ENCODE results near the gene UBE4B. TPM values are rescaled to one million over a fixed set of nuclear protein-coding genes. Genes with fewer than 3 reads are reported as not detected.
A peak's percentile ranks its signal among the peaks of the same experiment; 100 is the strongest.
"Not testable (repeated sequence)": the region's sequence is repeated elsewhere in the genome, so short reads cannot be mapped to it uniquely, and the experiment has no call there.

The UBE4B gene
- total RNA-seq, 2 experiments from 2014 or later, result 30.9 to 38.4 TPM

GRCh38 chr1:10065344-10065685 is 32.6 kb downstream of the UBE4B start:
- ChIA-PET CTCF (interaction anchor here (0.9 kb wide), 1 partner anchor 19 kb away, joined by 3 read pairs; no protein-coding TSS in a partner anchor), POLR2A (no interaction called here)
- Mint-ChIP-seq H3K4me3 (no peak overlapping the region), H3K9me3 (no peaks in the 10 kb centered on the region), H3K4me1 (peaks cover 16% of the 10 kb centered on the region), H3K36me3 (ENCODE audit: low read depth) (peaks cover 1% of the 10 kb centered on the region), H3K27me3 (no peaks in the 10 kb centered on the region), H3K27ac (no peak overlapping the region)
- DNase-seq, result no peak

GRCh38 chr1:10065760-10066159 is 33.0 kb downstream of the UBE4B start:
- no peak for DNase-seq
- Mint-ChIP-seq H3K4me3 (no peak overlapping the region), H3K36me3 (ENCODE audit: low read depth) (peaks cover 1% of the 10 kb centered on the region), H3K9me3 (no peaks in the 10 kb centered on the region), H3K27ac (no peak overlapping the region), H3K27me3 (no peaks in the 10 kb centered on the region), H3K4me1 (peaks cover 16% of the 10 kb centered on the region)
- ChIA-PET CTCF (no interaction called here), POLR2A (no interaction called here)

- no peaks in the 10 kb centered on the region for H3K9me3 Mint-ChIP-seq
- ChIA-PET POLR2A (no interaction called here), CTCF (no interaction called here)
- DNase-seq, result no peak
- peaks cover 19% of the 10 kb centered on the region for H3K4me1 Mint-ChIP-seq
- H3K36me3 Mint-ChIP-seq (ENCODE audit: low read depth), result peaks cover 1% of the 10 kb centered on the region
- no peaks in the 10 kb centered on the region for H3K27me3 Mint-ChIP-seq
- H3K27ac Mint-ChIP-seq, result no peak overlapping the region
- no peak overlapping the region for H3K4me3 Mint-ChIP-seq
These were observed 36.0 kb downstream of the UBE4B start for GRCh38 chr1:10068605-10069294.

- POLR2A ChIA-PET, result interaction anchor here (0.7 kb wide), 1 partner anchor 74 kb away, joined by 13 read pairs; no protein-coding TSS in a partner anchor
- no peaks in the 10 kb centered on the region for H3K9me3 Mint-ChIP-seq
These were observed 37.4 kb downstream of the UBE4B start for GRCh38 chr1:10070206-10070605.

GRCh38 chr1:10071640-10072039 is 38.9 kb downstream of the UBE4B start:
- Mint-ChIP-seq H3K9me3 (no peaks in the 10 kb centered on the region), H3K4me3 (no peak overlapping the region), H3K36me3 (ENCODE audit: low read depth) (peaks cover 3% of the 10 kb centered on the region), H3K27ac (no peak overlapping the region), H3K4me1 (peaks cover 23% of the 10 kb centered on the region), H3K27me3 (no peaks in the 10 kb centered on the region)
- no peak for DNase-seq
- ChIA-PET CTCF (interaction anchor here (0.6 kb wide), 2 partner anchors 71 to 317 kb away, joined by 3 to 4 read pairs; no protein-coding TSS in a partner anchor), POLR2A (interaction anchor here (0.6 kb wide), 1 partner anchor 109 kb away, joined by 3 read pairs; no protein-coding TSS in a partner anchor)

More at GRCh38 chr1:10070206-10070605, 37.4 kb downstream of the UBE4B start:
- Mint-ChIP-seq H3K27me3 (no peaks in the 10 kb centered on the region), H3K4me1 (peaks cover 19% of the 10 kb centered on the region), H3K27ac (no peak overlapping the region), H3K4me3 (no peak overlapping the region), H3K36me3 (ENCODE audit: low read depth) (peaks cover under 1% of the 10 kb centered on the region)
- CTCF ChIA-PET, result interaction anchor here (0.6 kb wide), 2 partner anchors 19 to 86 kb away, joined by 3 read pairs; no protein-coding TSS in a partner anchor
- DNase-seq, result no peak

GRCh38 chr1:10073371-10073770 is 40.6 kb downstream of the UBE4B start:
- H3K27ac Mint-ChIP-seq; DNase-seq; H3K27me3 Mint-ChIP-seq; POLR2A ChIA-PET; H3K36me3 Mint-ChIP-seq (ENCODE audit: low read depth); H3K4me3 Mint-ChIP-seq; H3K9me3 Mint-ChIP-seq: not testable (repeated sequence)
- H3K4me1 Mint-ChIP-seq, result peaks cover 21% of the 10 kb centered on the region
- CTCF ChIA-PET, result interaction anchor here (0.6 kb wide), 2 partner anchors 136 to 813 kb away, joined by 3 read pairs; no protein-coding TSS in a partner anchor

GRCh38 chr1:10074059-10074851 is 41.5 kb downstream of the UBE4B start:
- no peak overlapping the region for H3K27ac Mint-ChIP-seq
- H3K9me3 Mint-ChIP-seq, result no peaks in the 10 kb centered on the region
- no peak overlapping the region for H3K4me3 Mint-ChIP-seq
- peak; percentile 50 for DNase-seq
- H3K36me3 Mint-ChIP-seq (ENCODE audit: low read depth), result peaks cover 5% of the 10 kb centered on the region
- POLR2A ChIA-PET, result interaction anchor here (0.6 kb wide), 1 partner anchor 256 kb away, joined by 5 read pairs; no protein-coding TSS in a partner anchor
- H3K27me3 Mint-ChIP-seq, result no peaks in the 10 kb centered on the region
- H3K4me1 Mint-ChIP-seq, result peaks cover 22% of the 10 kb centered on the region
- CTCF ChIA-PET, result interaction anchor here (0.5 to 0.7 kb wide), 2 partner anchors 27 to 58 kb away, joined by 3 to 4 read pairs; no protein-coding TSS in a partner anchor

GRCh38 chr1:10074852-10075730 is 42.3 kb downstream of the UBE4B start:
- no peak for DNase-seq
- ChIA-PET CTCF (interaction anchor here (0.5 to 0.7 kb wide), 2 partner anchors 28 to 58 kb away, joined by 3 to 4 read pairs; no protein-coding TSS in a partner anchor), POLR2A (no interaction called here)
- peaks cover 22% of the 10 kb centered on the region for H3K4me1 Mint-ChIP-seq
- no peaks in the 10 kb centered on the region for H3K27me3 Mint-ChIP-seq
- no peak overlapping the region for H3K27ac Mint-ChIP-seq
- no peaks in the 10 kb centered on the region for H3K9me3 Mint-ChIP-seq
- no peak overlapping the region for H3K4me3 Mint-ChIP-seq
- peaks cover 9% of the 10 kb centered on the region for H3K36me3 Mint-ChIP-seq (ENCODE audit: low read depth)

GRCh38 chr1:10075732-10076131 is 43.0 kb downstream of the UBE4B start:
- CTCF ChIA-PET, result interaction anchor here (1.1 kb wide), 1 partner anchor 171 kb away, joined by 3 read pairs; no protein-coding TSS in a partner anchor
- Mint-ChIP-seq H3K9me3 (no peaks in the 10 kb centered on the region), H3K27ac (no peak overlapping the region), H3K27me3 (no peaks in the 10 kb centered on the region), H3K4me3 (no peak overlapping the region), H3K36me3 (ENCODE audit: low read depth) (peaks cover 15% of the 10 kb centered on the region), H3K4me1 (peaks cover 22% of the 10 kb centered on the region)
- no peak for DNase-seq
- POLR2A ChIA-PET, result no interaction called here

GRCh38 chr1:10078494-10078893 is 45.7 kb downstream of the UBE4B start:
- H3K36me3 Mint-ChIP-seq (ENCODE audit: low read depth), result peaks cover 18% of the 10 kb centered on the region
- no peaks in the 10 kb centered on the region for H3K9me3 Mint-ChIP-seq

GRCh38 chr1:10080523-10080922 is 47.8 kb downstream of the UBE4B start:
- POLR2A ChIA-PET, result no interaction called here
- Mint-ChIP-seq H3K4me1 (peaks cover 4% of the 10 kb centered on the region), H3K9me3 (no peaks in the 10 kb centered on the region), H3K27me3 (no peaks in the 10 kb centered on the region), H3K4me3 (no peak overlapping the region), H3K27ac (no peak overlapping the region), H3K36me3 (ENCODE audit: low read depth) (peaks cover 15% of the 10 kb centered on the region)
- CTCF ChIA-PET, result no interaction called here
- DNase-seq, result no peak

More at GRCh38 chr1:10078494-10078893, 45.7 kb downstream of the UBE4B start:
- peaks cover 19% of the 10 kb centered on the region for H3K4me1 Mint-ChIP-seq
- DNase-seq, result no peak
- H3K27ac Mint-ChIP-seq, result no peak overlapping the region
- POLR2A ChIA-PET, result no interaction called here
- no peaks in the 10 kb centered on the region for H3K27me3 Mint-ChIP-seq
- H3K4me3 Mint-ChIP-seq, result no peak overlapping the region
- CTCF ChIA-PET, result no interaction called here

GRCh38 chr1:10082785-10083479 is 50.2 kb downstream of the UBE4B start:
- Mint-ChIP-seq H3K27me3 (no peaks in the 10 kb centered on the region), H3K4me1 (peaks cover 4% of the 10 kb centered on the region), H3K36me3 (ENCODE audit: low read depth) (peaks cover 19% of the 10 kb centered on the region), H3K9me3 (no peaks in the 10 kb centered on the region), H3K4me3 (no peak overlapping the region), H3K27ac (no peak overlapping the region)
- POLR2A ChIA-PET, result no interaction called here
- no peak for DNase-seq
- CTCF ChIA-PET, result no interaction called here
